Gastroesophageal sphincter (tissue), 4 donors: ENCODE results near the gene ACADM. TPM values are rescaled to one million over a fixed set of nuclear protein-coding genes. Genes with fewer than 3 reads are reported as not detected.
"Not testable (repeated sequence)": the region's sequence is repeated elsewhere in the genome, so short reads cannot be mapped to it uniquely, and the experiment has no call there.

Source experiments
- ATAC-seq: fragments of 150-250 bp; one replicate; pipeline ENCODE4 v1.9.1; 2016; ENCODE audit warnings: mild to moderate bottlenecking, moderate library complexity
- H3K27ac ChIP-seq, 4 donors: fragments of 200-600 bp; sonication (generic) in 3 of 4; 1 replicate in 3 of 4; 2 replicates in 1 of 4; pipeline ENCODE4 v1.5.1; 2016 to 2019
- H3K27me3 ChIP-seq: fragments of 200-600 bp; sonication (generic); one replicate; pipeline ENCODE4 v1.5.1; 2019
- H3K36me3 ChIP-seq, 2 donors: fragments of 200-600 bp; sonication (generic); one replicate each; pipeline ENCODE4 v1.5.1; 2019; ENCODE audit warnings: control low read depth in 1 of 2
- H3K4me1 ChIP-seq, 3 donors: fragments of 200-600 bp; sonication (generic); 1 replicate in 2 of 3; 2 replicates in 1 of 3; pipeline ENCODE4 v1.5.1; 2016 to 2019; ENCODE audit warnings: control low read depth in 2 of 3
- H3K4me3 ChIP-seq, 2 donors: fragments of 200-600 bp; sonication (generic); one replicate each; pipeline ENCODE4 v1.5.1; 2019; ENCODE audit warnings: mild to moderate bottlenecking in 1 of 2, moderate library complexity in 1 of 2
- H3K9me3 ChIP-seq, 3 donors: fragments of 200-600 bp; sonication (generic); one replicate each; pipeline ENCODE4 v1.5.1; 2017 to 2019; ENCODE audit warnings: control low read depth in 2 of 3
- EP300 ChIP-seq: sonication (generic); formaldehyde crosslinking; IDR thresholded peaks from one replicate; pipeline ENCODE4 v1.6.1; 2017; ENCODE audit warnings: antibody characterized with exemption, mild to moderate bottlenecking
- POLR2A ChIP-seq, 2 donors: fragments of 450-650 bp; IDR thresholded peaks; one replicate each; pipeline ENCODE4 v1.6.1; 2017; ENCODE audit warnings: antibody characterized with exemption in 2 of 2, mild to moderate bottlenecking in 2 of 2, moderate library complexity in 1 of 2
- POLR2AphosphoS5 ChIP-seq: sonication (generic); formaldehyde crosslinking; IDR thresholded peaks from one replicate; pipeline ENCODE4 v1.6.1; 2017; ENCODE audit warnings: antibody characterized with exemption
- WGBS, 2 donors: methylation state at CpG; one replicate each; pipeline ENCODE4 v1.1.5; 2018; ENCODE audit warnings: low coverage in 1 of 2; 5-methylcytosine and 5-hydroxymethylcytosine counted together
- total RNA-seq, 4 donors: library from RNA; depleted of rRNA; stranded (reverse); fragments of >200 nt; gene quantifications; one replicate each; pipeline ENCODE4 v1.1.0, GENCODE V29; 2016
- TF ChIP-seq, protein P1 (sequence below), 4 experiments: fragments of 200-600 bp in 2 of 4; fragments of 450-650 bp in 2 of 4; sonication (generic) in 1 of 4; IDR thresholded peaks; one replicate each; pipeline ENCODE4 v1.5.1; 2017 to 2019; ENCODE audit warnings: antibody characterized with exemption in 4 of 4, mild to moderate bottlenecking in 2 of 4, moderate library complexity in 2 of 4

The ACADM gene
- total RNA-seq, 4 donors from 2014 or later: 51.2 to 73.8 (median 66.3) TPM

DNA sequence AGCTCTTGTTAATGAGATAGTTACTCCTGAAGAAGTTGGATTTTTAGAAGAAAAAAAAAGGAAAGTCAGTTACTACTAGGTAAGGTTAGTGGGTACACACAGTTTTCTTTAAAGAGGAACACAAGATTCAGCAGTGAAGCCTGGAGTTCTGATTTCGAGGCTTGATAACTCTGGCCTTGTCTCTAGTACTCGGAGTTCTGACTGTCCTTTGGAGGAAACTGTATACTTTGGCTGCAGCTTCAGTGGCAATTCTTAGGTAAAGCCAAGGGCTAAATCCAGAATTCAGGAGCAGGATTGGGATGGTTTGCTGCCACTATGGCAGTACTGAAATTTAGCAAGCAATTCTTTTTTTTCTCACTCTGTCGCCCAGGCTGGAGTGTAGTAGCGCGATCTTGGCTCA is 9.2 kb downstream of the ACADM start:
- Histone ChIP-seq H3K4me3 (no peak overlapping the region), H3K9me3 (no peaks in the 10 kb centered on the region), H3K4me1 (no peaks in the 10 kb centered on the region), H3K27me3 (no peaks in the 10 kb centered on the region), H3K27ac (no peak overlapping the region), H3K36me3 (peaks cover 5 to 69% of the 10 kb centered on the region in 2 donors)
- ATAC-seq: no peak
- TF ChIP-seq POLR2AphosphoS5: no peak
- no peak for TF ChIP-seq POLR2A (IDR thresholded peaks at IDR 0.05)
- TF ChIP-seq EP300: no peak
- TF ChIP-seq, protein P1, sequence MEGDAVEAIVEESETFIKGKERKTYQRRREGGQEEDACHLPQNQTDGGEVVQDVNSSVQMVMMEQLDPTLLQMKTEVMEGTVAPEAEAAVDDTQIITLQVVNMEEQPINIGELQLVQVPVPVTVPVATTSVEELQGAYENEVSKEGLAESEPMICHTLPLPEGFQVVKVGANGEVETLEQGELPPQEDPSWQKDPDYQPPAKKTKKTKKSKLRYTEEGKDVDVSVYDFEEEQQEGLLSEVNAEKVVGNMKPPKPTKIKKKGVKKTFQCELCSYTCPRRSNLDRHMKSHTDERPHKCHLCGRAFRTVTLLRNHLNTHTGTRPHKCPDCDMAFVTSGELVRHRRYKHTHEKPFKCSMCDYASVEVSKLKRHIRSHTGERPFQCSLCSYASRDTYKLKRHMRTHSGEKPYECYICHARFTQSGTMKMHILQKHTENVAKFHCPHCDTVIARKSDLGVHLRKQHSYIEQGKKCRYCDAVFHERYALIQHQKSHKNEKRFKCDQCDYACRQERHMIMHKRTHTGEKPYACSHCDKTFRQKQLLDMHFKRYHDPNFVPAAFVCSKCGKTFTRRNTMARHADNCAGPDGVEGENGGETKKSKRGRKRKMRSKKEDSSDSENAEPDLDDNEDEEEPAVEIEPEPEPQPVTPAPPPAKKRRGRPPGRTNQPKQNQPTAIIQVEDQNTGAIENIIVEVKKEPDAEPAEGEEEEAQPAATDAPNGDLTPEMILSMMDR (IDR thresholded peaks at IDR 0.05): no peak
- 95 to 100% methylated on average over 1 to 5 of the region's 5 CpGs for WGBS, 2 donors

DNA sequence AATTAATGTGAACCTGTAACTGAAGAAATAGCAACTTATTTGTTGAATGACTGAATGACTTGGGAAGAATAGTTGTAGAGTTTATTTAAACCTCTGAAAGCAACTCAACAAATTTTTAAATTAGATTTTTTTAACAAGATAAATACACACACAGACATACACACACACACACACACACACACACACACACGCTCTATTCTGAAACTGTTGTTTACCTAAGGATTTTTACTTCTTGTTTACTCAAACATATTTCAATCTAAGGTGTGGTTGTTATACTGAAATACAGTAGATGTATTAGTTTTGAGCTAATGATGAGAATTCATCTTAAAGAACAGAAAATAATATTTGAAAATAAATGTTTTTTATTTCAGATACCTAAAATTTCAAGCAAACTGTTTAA is 11.5 kb downstream of the ACADM start:
- no peak overlapping the region for H3K4me3 ChIP-seq
- H3K27me3 ChIP-seq: no peaks in the 10 kb centered on the region
- no peak overlapping the region for H3K27ac ChIP-seq
- H3K36me3 ChIP-seq: peaks cover 6 to 93% of the 10 kb centered on the region in 2 donors
- H3K4me1 ChIP-seq: no peaks in the 10 kb centered on the region
- H3K9me3 ChIP-seq: no peaks in the 10 kb centered on the region
- no peak for ATAC-seq
- TF ChIP-seq, protein P1 (IDR thresholded peaks at IDR 0.05): no peak
- no peak for TF ChIP-seq POLR2AphosphoS5
- no peak for TF ChIP-seq EP300
- TF ChIP-seq POLR2A (IDR thresholded peaks at IDR 0.05): no peak
- WGBS, 2 donors: 71 to 75% methylated on average over 1 of the region's 1 CpG

DNA sequence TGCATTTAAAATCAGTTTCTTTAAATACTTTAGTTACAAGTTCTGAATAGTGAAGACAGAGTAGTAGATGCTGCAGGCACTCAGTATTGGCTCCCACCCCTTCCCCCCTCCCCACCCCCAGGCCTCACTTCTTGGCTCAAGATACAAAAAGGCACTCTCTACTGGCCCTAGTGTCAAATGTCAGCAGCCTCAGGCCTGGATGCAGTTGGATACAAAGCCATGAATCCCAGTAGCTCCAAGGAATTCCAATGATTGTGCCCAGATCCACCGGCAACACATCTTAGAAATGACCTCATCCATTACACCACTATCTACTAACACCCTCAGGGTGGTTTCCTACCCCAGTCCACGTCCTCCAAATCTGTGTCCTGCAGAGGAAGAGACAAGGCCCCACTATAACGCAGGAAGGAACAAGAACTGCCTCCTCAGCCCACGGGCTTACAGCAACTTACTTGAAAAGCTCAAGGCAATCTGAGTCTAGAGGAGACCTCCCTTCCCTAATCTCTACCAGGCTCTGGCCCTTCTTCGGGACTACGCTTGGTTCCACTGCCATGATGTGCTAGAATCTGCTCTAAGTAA is 17.6 kb downstream of the ACADM start:
- Histone ChIP-seq H3K4me1 (no peaks in the 10 kb centered on the region), H3K36me3 (peaks cover 4 to 98% of the 10 kb centered on the region in 2 donors), H3K27ac (no peak overlapping the region), H3K27me3 (no peaks in the 10 kb centered on the region), H3K4me3 (no peak overlapping the region), H3K9me3 (no peaks in the 10 kb centered on the region)
- 79 to 100% methylated on average over 1 to 3 of the region's 6 CpGs for WGBS, 2 donors
- TF ChIP-seq POLR2A (IDR thresholded peaks at IDR 0.05): no peak
- no peak for TF ChIP-seq EP300
- TF ChIP-seq, protein P1 (IDR thresholded peaks at IDR 0.05): no peak
- TF ChIP-seq POLR2AphosphoS5: no peak
- no peak for ATAC-seq

DNA sequence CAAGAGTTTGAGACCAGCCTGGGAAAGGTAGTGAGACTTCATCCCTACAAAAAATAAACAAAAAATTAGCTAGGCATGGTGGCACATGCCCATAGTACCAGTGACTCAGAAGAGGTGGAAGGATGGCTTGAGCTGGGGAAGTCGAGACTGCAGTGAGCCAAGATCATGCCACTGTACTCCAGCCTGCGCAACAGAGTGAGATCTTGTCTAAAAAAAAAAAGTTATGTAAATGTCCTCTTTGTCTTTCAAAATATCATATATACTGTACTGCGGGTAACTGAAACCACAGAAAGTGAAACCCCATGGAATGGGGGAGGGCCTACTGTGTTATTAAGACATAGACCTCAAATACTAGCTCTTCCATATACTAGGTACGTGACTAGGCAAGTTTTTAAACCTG is 20.8 kb downstream of the ACADM start:
- TF ChIP-seq POLR2AphosphoS5 (no peak), EP300 (no peak), POLR2A (IDR thresholded peaks at IDR 0.05) (no peak)
- TF ChIP-seq, protein P1 (IDR thresholded peaks at IDR 0.05): no peak
- no peaks in the 10 kb centered on the region for H3K9me3 ChIP-seq
- peaks cover 4 to 86% of the 10 kb centered on the region in 2 donors for H3K36me3 ChIP-seq
- 87 to 98% methylated on average over 4 of the region's 4 CpGs for WGBS, 2 donors
- H3K4me1 ChIP-seq: no peaks in the 10 kb centered on the region
- no peak overlapping the region for H3K4me3 ChIP-seq
- no peak for ATAC-seq
- no peak overlapping the region for H3K27ac ChIP-seq
- H3K27me3 ChIP-seq: no peaks in the 10 kb centered on the region

DNA sequence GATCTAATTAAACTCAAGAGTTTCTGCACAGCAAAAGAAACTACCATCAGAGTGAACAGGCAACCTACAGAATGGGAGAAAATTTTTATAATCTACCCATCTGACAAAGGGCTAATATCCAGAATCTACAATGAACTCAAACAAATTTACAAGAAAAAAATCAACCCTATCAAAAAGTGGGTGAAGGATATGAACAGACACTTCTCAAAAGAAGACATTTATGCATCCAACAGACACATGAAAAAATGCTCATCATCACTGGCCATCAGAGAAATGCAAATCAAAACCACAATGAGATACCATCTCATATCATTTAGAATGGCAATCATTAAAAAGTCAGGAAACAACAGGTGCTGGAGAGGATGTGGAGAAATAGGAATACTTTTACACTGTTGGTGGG is 32.7 kb downstream of the ACADM start:
- peaks cover 0 to 42% of the 10 kb centered on the region in 2 donors for H3K36me3 ChIP-seq
- not testable (repeated sequence) for H3K9me3 ChIP-seq, H3K27ac ChIP-seq, H3K4me3 ChIP-seq, H3K27me3 ChIP-seq, H3K4me1 ChIP-seq, ATAC-seq

DNA sequence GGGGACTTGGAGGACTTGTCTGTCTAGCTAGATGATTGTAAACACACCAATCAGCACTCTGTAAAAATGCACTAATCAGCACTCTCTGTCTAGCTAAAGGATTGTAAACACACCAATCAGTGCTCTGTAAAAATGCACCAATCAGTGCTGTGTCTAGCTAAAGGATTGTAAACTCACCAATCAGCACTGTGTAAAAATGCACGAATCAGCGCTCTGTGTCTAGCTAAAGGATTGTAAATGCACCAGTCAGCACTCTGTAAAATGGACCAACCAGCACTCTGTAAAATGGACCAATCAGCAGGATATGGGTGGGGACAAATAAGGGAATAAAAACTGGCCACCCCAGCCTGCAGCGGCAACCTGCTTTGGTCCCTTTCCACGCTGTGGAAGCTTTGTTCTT is 34.0 kb downstream of the ACADM start:
- H3K4me1 ChIP-seq, H3K4me3 ChIP-seq, H3K9me3 ChIP-seq, ATAC-seq, H3K27ac ChIP-seq, H3K27me3 ChIP-seq: not testable (repeated sequence)
- H3K36me3 ChIP-seq: peaks cover 0 to 29% of the 10 kb centered on the region in 2 donors
- WGBS, 2 donors: 65 to 100% methylated on average over 2 to 3 of the region's 4 CpGs
